Tibial artery (tissue), 4 donors: ENCODE data around the gene GAMT.
A peak's percentile ranks its signal among the peaks of the same experiment; 100 is the strongest.

Experiments
- DNase-seq, 2 donors: peaks; one replicate each; pipeline ENCODE4 v3.0.0-alpha.2; 2019
- H3K27ac ChIP-seq, 2 donors: fragments of 200-600 bp; sonication (generic) in 1 of 2; 1 replicate in 1 of 2; 2 replicates in 1 of 2; pipeline ENCODE4 v1.5.1; 2018 to 2019; ENCODE audit warnings: mild to moderate bottlenecking in 1 of 2
- H3K27me3 ChIP-seq, 2 donors: fragments of 200-600 bp; sonication (generic) in 1 of 2; one replicate each; pipeline versions ENCODE4 v1.5.1 to v1.6.0; 2016 to 2019
- H3K36me3 ChIP-seq, 3 donors: fragments of 200-600 bp; sonication (generic) in 2 of 3; one replicate each; pipeline ENCODE4 v1.5.1; 2016 to 2019; ENCODE audit warnings: mild to moderate bottlenecking in 2 of 3
- H3K4me1 ChIP-seq, 4 donors: fragments of 200-600 bp; sonication (generic) in 2 of 4; 1 replicate in 3 of 4; 2 replicates in 1 of 4; pipeline ENCODE4 v1.5.1; 2016 to 2019
- H3K4me3 ChIP-seq, 2 donors: fragments of 200-600 bp; sonication (generic) in 1 of 2; 1 replicate in 1 of 2; 2 replicates in 1 of 2; pipeline ENCODE4 v1.5.1; 2018 to 2019; ENCODE audit warnings: mild to moderate bottlenecking in 2 of 2
- H3K9me3 ChIP-seq, 3 donors: fragments of 200-600 bp; sonication (generic) in 1 of 3; one replicate each; pipeline ENCODE4 v1.5.1; 2016 to 2019
- CTCF ChIP-seq, 2 experiments: fragments of 200-600 bp in 1 of 2; fragments of 450-650 bp in 1 of 2; IDR thresholded peaks; one replicate each; pipeline ENCODE4 v1.5.1; 2017 to 2019; ENCODE audit warnings: antibody characterized with exemption in 2 of 2, mild to moderate bottlenecking in 1 of 2, moderate library complexity in 1 of 2
- intact Hi-C: fragments of 100-400 bp; cut with DNase I; formaldehyde crosslinking; loops from one replicate; pipeline ENCODE4 v1.15.0; 2023; ENCODE audit warnings: low total_unique reads

Gene GAMT

GRCh38 chr19:1411255-1412191 is 10.2 kb upstream of the GAMT start:
- TF ChIP-seq CTCF (IDR thresholded peaks at IDR 0.05): no peak
- DNase-seq: peak in 1 of 2 donors; percentile 35
- no peak overlapping the region for H3K4me3 ChIP-seq

GRCh38 chr19:1410789-1411188 is 9.4 kb upstream of the GAMT start:
- Histone ChIP-seq H3K4me3 (no peak overlapping the region), H3K36me3 (peaks cover 0 to 18% (median 0%) of the 10 kb centered on the region in 3 donors), H3K27ac (peak overlapping the region; percentile 28 to 53), H3K27me3 (no peaks in the 10 kb centered on the region), H3K4me1 (peaks cover 0 to 72% (median 56%) of the 10 kb centered on the region in 4 donors), H3K9me3 (no peaks in the 10 kb centered on the region)
- intact Hi-C loops: no loop called here
- DNase-seq: no peak
- TF ChIP-seq CTCF (IDR thresholded peaks at IDR 0.05): no peak

More at GRCh38 chr19:1411255-1412191, 10.2 kb upstream of the GAMT start:
- no peaks in the 10 kb centered on the region for H3K27me3 ChIP-seq
- peaks cover 0 to 18% (median 0%) of the 10 kb centered on the region in 3 donors for H3K36me3 ChIP-seq
- intact Hi-C loops: no loop called here
- H3K9me3 ChIP-seq: no peaks in the 10 kb centered on the region
- H3K27ac ChIP-seq: peak overlapping the region; percentile 28 to 53
- peaks cover 1 to 75% (median 62%) of the 10 kb centered on the region in 4 donors for H3K4me1 ChIP-seq

GRCh38 chr19:1410136-1410786 is 8.9 kb upstream of the GAMT start:
- no peak for TF ChIP-seq CTCF (IDR thresholded peaks at IDR 0.05)
- Histone ChIP-seq H3K27ac (no peak overlapping the region), H3K4me1 (peaks cover 0 to 66% (median 51%) of the 10 kb centered on the region in 4 donors), H3K4me3 (peak overlapping the region in 1 of 2 donors; percentile 89), H3K27me3 (no peaks in the 10 kb centered on the region), H3K9me3 (no peaks in the 10 kb centered on the region), H3K36me3 (peaks cover 0 to 18% (median 0%) of the 10 kb centered on the region in 3 donors)
- intact Hi-C loops: no loop called here
- DNase-seq: no peak

- Histone ChIP-seq H3K4me3 (peak overlapping the region; percentile 89 to 97), H3K27me3 (no peaks in the 10 kb centered on the region), H3K36me3 (peaks cover 0 to 18% (median 0%) of the 10 kb centered on the region in 3 donors), H3K4me1 (peaks cover 0 to 61% (median 47%) of the 10 kb centered on the region in 4 donors), H3K27ac (peak overlapping the region; percentile 92 to 97), H3K9me3 (no peaks in the 10 kb centered on the region)
- DNase-seq: no peak
- intact Hi-C loops: loop anchor here (10.0 kb wide), 1 partner anchor 55 kb away; a partner anchor contains a TSS
- TF ChIP-seq CTCF (IDR thresholded peaks at IDR 0.05): no peak
Observed at GRCh38 chr19:1409204-1410005, 8.1 kb upstream of the GAMT start.
